DND-41 (cell line): ENCODE measurements around the gene RRP36.
"Not testable (repeated sequence)": the region's sequence is repeated elsewhere in the genome, so short reads cannot be mapped to it uniquely, and the experiment has no call there.

ENCODE experiments used
- ATAC-seq: fragments of 200-7000 bp; cut with Tn5 transposase; 3 replicates; pipeline ENCODE4 v1.9.1; 2021; ENCODE audit warnings: low read depth; ENCODE audit not compliant: insufficient read depth
- DNase-seq: peaks from one replicate; pipeline ENCODE4 v3.0.0-alpha.2; 2020
- H2AFZ ChIP-seq: 2 replicates; pipeline ENCODE4 v1.6.0; 2012; ENCODE audit warnings: low read depth, low read length
- H3K27ac ChIP-seq: 2 replicates; pipeline ENCODE4 v1.5.1; 2012; ENCODE audit warnings: low read length, inconsistent platforms
- H3K27me3 ChIP-seq: fragments of 200-600 bp; sonication (generic); 2 replicates; pipeline ENCODE4 v1.6.0; 2012; ENCODE audit warnings: low read length, mild to moderate bottlenecking, inconsistent platforms; ENCODE audit not compliant: insufficient read depth, poor library complexity
- H3K36me3 ChIP-seq: 2 replicates; pipeline ENCODE4 v1.5.1; 2012; ENCODE audit warnings: low read length, inconsistent platforms; ENCODE audit not compliant: insufficient read depth
- H3K4me1 ChIP-seq: 2 replicates; pipeline ENCODE4 v1.5.1; 2012; ENCODE audit warnings: mild to moderate bottlenecking, low read length; ENCODE audit not compliant: insufficient read depth
- H3K4me2 ChIP-seq: 2 replicates; pipeline ENCODE4 v1.6.0; 2012; ENCODE audit warnings: mild to moderate bottlenecking, moderate library complexity, low read length, inconsistent platforms; ENCODE audit not compliant: insufficient read depth
- H3K4me3 ChIP-seq, 2 experiments: fragments of 200-600 bp in 1 of 2; shearing (Covaris generic) in 1 of 2; 2 replicates each; pipeline ENCODE4 v1.5.1; 2012 to 2016; ENCODE audit warnings: inconsistent platforms in 2 of 2, low read length in 2 of 2, mild to moderate bottlenecking in 2 of 2, low read depth in 1 of 2, moderate library complexity in 1 of 2
- H3K79me2 ChIP-seq: 2 replicates; pipeline ENCODE4 v1.6.0; 2012; ENCODE audit warnings: low read length, inconsistent platforms; ENCODE audit not compliant: insufficient read depth
- H3K9ac ChIP-seq: 2 replicates; pipeline ENCODE4 v1.6.0; 2012; ENCODE audit warnings: low read depth, mild to moderate bottlenecking, inconsistent platforms, low read length, moderate library complexity
- H3K9me3 ChIP-seq: 2 replicates; pipeline ENCODE4 v1.5.1; 2012; ENCODE audit warnings: low read length, moderate library complexity, mild to moderate bottlenecking, inconsistent platforms; ENCODE audit not compliant: insufficient read depth, severe bottlenecking
- H4K20me1 ChIP-seq: 2 replicates; pipeline ENCODE4 v1.6.0; 2012; ENCODE audit warnings: low read length; ENCODE audit not compliant: insufficient read depth
- EZH2 ChIP-seq: IDR thresholded peaks from 3 replicates; pipeline ENCODE4 v1.6.1; 2012; ENCODE audit warnings: borderline replicate concordance, low read depth, mild to moderate bottlenecking, moderate library complexity, low read length, inconsistent platforms; ENCODE audit not compliant: severe bottlenecking
- TF ChIP-seq, protein P1 (sequence below): IDR thresholded peaks from 2 replicates; pipeline ENCODE4 v1.5.1; 2012; ENCODE audit warnings: borderline replicate concordance, low read length, moderate library complexity, mild to moderate bottlenecking; ENCODE audit not compliant: poor library complexity, severe bottlenecking; ENCODE audit errors: extremely low read depth

The RRP36 gene

DNA sequence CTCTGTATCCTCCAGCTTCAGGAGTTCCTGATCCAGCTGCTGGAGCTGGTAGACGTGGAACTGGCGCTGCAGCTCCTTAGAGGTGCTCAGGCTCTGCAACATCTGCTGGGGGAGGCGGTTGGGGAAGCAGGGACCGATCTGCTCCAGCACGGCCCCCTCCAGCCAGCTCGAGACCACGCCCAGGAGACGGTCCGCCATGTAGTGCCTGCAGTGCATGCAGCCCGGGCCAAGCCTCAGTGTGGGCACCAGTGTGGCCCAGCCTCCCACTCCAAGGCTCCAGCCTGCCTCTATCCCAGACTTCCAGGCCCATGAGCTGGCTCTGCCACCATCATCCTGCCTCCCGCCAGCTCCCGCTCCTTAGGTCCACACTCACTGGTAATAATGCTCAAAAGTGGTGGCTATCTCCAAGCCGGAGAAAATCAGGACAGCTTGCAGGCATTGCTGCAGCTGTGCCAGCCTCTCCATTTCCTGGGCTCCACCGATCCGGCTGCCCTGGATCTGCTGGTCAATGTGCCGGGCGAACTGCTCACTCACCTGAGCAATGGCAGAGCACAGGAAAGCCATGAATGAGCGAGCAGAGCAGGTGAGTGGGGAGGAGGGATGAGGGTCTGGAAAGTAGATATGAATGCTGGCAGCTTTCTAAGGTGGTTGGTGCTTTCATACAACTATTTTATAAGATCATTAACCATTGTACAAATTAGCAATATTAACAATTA is 19.3 kb downstream of the RRP36 start:
- ATAC-seq, result no peak
- Histone ChIP-seq H3K4me1 (no peaks in the 10 kb centered on the region), H3K4me2 (no peak overlapping the region), H4K20me1 (no peaks in the 10 kb centered on the region; the same call in 1 of the 2 replicates), H3K27me3 (no peaks in the 10 kb centered on the region), H3K4me3 (no peak overlapping the region), H3K79me2 (no peaks in the 10 kb centered on the region), H3K36me3 (peaks cover 68% of the 10 kb centered on the region), H2AFZ (no peak overlapping the region), H3K9me3 (no peaks in the 10 kb centered on the region), H3K27ac (no peak overlapping the region), H3K9ac (no peak overlapping the region)
- TF ChIP-seq EZH2, result no peak
- TF ChIP-seq, protein P1, sequence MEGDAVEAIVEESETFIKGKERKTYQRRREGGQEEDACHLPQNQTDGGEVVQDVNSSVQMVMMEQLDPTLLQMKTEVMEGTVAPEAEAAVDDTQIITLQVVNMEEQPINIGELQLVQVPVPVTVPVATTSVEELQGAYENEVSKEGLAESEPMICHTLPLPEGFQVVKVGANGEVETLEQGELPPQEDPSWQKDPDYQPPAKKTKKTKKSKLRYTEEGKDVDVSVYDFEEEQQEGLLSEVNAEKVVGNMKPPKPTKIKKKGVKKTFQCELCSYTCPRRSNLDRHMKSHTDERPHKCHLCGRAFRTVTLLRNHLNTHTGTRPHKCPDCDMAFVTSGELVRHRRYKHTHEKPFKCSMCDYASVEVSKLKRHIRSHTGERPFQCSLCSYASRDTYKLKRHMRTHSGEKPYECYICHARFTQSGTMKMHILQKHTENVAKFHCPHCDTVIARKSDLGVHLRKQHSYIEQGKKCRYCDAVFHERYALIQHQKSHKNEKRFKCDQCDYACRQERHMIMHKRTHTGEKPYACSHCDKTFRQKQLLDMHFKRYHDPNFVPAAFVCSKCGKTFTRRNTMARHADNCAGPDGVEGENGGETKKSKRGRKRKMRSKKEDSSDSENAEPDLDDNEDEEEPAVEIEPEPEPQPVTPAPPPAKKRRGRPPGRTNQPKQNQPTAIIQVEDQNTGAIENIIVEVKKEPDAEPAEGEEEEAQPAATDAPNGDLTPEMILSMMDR, result no peak
- DNase-seq, result no peak

DNA sequence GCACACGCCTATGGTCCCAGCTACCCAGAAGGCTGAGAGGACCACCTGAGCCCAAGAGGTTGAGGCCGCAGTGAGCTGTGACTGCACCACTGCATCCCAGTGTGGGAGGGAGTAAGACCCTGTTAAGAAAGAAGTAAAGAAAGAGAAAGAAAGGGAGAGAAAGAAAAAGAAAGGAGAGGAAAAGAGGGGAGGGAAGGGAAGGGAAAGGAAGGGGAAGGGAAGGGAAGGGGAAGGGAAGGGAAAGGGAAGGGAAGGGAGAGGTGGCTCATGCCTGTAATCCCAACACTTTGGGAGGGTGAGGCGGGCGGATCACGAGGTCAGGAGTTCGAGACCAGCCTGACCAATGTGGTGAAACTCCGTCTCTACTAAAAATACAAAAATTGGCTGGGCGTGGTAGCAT is 20.1 kb downstream of the RRP36 start:
- not testable (repeated sequence) for H4K20me1 ChIP-seq, H3K9ac ChIP-seq, H2AFZ ChIP-seq, H3K27ac ChIP-seq, ATAC-seq, DNase-seq, H3K79me2 ChIP-seq, H3K27me3 ChIP-seq, H3K4me3 ChIP-seq, H3K4me1 ChIP-seq, H3K4me2 ChIP-seq, H3K9me3 ChIP-seq
- peaks cover 72% of the 10 kb centered on the region for H3K36me3 ChIP-seq

DNA sequence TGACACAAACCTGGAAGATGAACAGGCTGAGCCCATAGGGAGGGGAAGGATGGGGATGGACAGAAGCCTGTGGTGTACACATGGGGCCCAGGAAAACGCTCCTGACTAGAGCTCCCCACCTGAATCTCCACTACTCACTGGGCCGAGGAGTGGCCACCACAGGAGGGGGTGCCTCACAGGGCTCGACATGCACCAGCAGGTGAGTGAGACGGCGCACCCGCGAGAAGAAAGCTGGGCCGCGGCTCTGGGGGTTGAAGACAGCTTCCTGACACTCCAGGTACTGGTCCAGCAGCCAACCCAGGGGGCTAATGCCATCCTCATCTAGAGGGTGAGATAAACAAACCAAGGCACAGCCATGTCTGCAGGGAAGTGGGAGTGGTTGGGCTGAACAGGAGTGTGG is 21.9 kb downstream of the RRP36 start:
- TF ChIP-seq EZH2, result no peak
- TF ChIP-seq, protein P1, result no peak
- Histone ChIP-seq H3K36me3 (peaks cover 63% of the 10 kb centered on the region), H4K20me1 (no peaks in the 10 kb centered on the region), H3K79me2 (no peaks in the 10 kb centered on the region), H3K4me2 (no peak overlapping the region), H3K4me3 (no peak overlapping the region), H2AFZ (no peak overlapping the region), H3K9me3 (no peaks in the 10 kb centered on the region), H3K27ac (no peak overlapping the region), H3K4me1 (no peaks in the 10 kb centered on the region), H3K9ac (no peak overlapping the region), H3K27me3 (no peaks in the 10 kb centered on the region)
- ATAC-seq (no peak), DNase-seq (no peak)

DNA sequence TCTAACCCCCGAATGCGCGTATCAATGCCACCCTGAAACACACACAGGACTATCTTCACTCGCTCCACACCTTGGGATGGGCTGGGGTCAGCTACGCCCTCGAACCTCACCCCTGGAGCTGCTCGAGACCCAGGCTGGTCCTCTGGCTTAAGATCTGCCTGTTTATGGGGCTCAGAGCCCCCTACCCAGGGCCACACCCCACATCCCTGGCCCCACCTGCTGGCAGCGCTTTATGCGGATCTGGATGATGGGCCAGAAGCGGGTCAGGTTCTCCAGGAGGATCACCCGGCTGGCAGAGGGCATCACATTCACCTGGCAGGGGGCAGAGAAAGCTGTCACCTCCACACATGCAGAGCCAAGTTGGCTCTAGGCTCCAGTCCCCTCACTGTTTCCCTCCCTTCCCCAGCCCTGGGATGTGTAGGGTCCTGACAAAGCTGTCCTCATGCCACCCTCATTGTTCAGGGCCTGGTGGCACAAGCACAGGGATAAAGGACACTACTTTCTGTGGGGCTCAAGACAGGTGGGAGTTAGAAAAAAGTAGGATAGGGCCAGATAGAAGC is 24.0 kb downstream of the RRP36 start:
- ATAC-seq, result no peak
- no peak for DNase-seq
- Histone ChIP-seq H3K4me3 (no peak overlapping the region), H3K79me2 (no peaks in the 10 kb centered on the region), H3K27me3 (no peaks in the 10 kb centered on the region), H3K9ac (no peak overlapping the region), H2AFZ (no peak overlapping the region), H3K27ac (no peak overlapping the region), H3K36me3 (peaks cover 64% of the 10 kb centered on the region), H3K4me1 (no peaks in the 10 kb centered on the region), H3K4me2 (no peak overlapping the region), H4K20me1 (no peaks in the 10 kb centered on the region), H3K9me3 (no peaks in the 10 kb centered on the region)
- no peak for TF ChIP-seq EZH2
- TF ChIP-seq, protein P1, result no peak
